BJ (cell line): ENCODE measurements around the gene RAB20. TPM values are rescaled to one million over a fixed set of nuclear protein-coding genes. Genes with fewer than 3 reads are reported as not detected.
A peak's percentile ranks its signal among the peaks of the same experiment; 100 is the strongest.

Source experiments
- CTCF ChIA-PET: fragments of 350-600 bp; formaldehyde crosslinking; extraction: SDS; loops from one replicate; lab custom pipeline; 2021; ENCODE audit warnings: antibody characterized with exemption, inconsistent platforms; lab: Yijun Ruan, JAX
- POLR2A ChIA-PET: fragments of 300-600 bp; sonication (Branson Sonifier 250); formaldehyde crosslinking; extraction: SDS; loops from one replicate; lab custom pipeline; 2021; ENCODE audit warnings: antibody characterized with exemption; lab: Charles Lee
- DNase-seq: peaks from one replicate; pipeline ENCODE4 v3.0.0-alpha.2; 2011; ENCODE audit warnings: low read depth
- H3K27me3 ChIP-seq: 2 replicates; pipeline ENCODE4 v1.6.0; 2011; ENCODE audit warnings: low read length; ENCODE audit not compliant: control insufficient read depth, insufficient read depth
- H3K36me3 ChIP-seq: 2 replicates; pipeline ENCODE4 v1.5.1; 2011; ENCODE audit warnings: low read length; ENCODE audit not compliant: control insufficient read depth, insufficient read depth
- H3K4me3 ChIP-seq: 2 replicates; pipeline ENCODE4 v1.5.1; 2011; ENCODE audit warnings: low read depth, mild to moderate bottlenecking, control low read depth, low read length
- CTCF ChIP-seq: IDR thresholded peaks from 2 replicates; pipeline ENCODE4 v1.5.1; 2011; ENCODE audit warnings: low read depth, mild to moderate bottlenecking, control low read depth, inconsistent platforms, low read length, moderate library complexity; ENCODE audit not compliant: insufficient read depth
- polyA plus RNA-seq: library from polyadenylated mRNA; depleted of rRNA; stranded (reverse); fragments of >200 nt; gene quantifications from 2 replicates; pipeline ENCODE4 v1.2.3, GENCODE V29; 2011

The RAB20 gene
- polyA plus RNA-seq, 1 experiment = 4.9 TPM

DNA sequence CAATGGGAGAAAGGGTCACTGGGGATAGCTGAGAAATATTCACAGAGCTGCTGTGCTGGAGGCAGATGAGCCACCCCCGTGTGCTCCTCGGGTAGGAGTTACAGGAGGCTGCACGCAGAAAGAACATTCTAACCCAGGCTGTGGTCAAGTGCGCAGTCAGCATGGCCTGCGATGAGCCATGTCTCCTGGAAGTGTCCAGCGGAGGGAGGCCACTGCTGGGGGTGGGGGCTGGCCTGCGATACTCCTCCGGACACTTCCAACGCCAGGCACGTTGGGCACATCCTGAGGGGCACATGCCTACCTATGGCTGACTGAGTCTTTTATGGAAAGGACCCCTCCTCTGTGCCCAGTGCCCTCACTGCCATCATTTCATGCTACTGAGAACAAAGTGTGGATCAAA lies 55.9 kb downstream of the RAB20 start:
- H3K36me3 ChIP-seq = peaks cover 48% of the 10 kb centered on the region
- no peak for DNase-seq

DNA sequence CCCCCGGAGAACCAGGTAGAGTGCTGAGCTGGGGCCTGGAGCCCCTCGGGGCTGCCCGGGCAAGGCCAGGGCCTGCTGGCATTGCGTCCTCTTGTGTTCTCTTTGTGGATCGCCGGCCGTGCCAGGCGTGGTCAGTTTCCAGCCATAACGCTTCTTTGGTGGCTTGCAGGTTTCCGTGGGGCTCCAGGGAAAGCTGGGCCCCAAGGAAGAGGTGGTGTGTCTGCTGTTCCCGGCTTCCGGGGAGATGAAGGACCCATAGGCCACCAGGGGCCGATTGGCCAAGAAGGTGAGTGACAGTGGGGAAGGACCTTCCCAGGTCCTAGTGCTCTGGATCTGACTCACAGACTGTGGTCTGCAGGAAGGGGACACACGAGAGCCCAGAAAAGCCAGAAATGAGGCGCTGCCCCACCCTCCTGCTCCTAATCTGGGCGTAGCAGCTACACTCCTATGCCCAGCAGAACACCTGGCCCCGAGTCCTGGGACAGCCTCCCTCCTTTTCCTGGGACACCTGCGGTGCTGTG lies 57.5 kb downstream of the RAB20 start:
- TF ChIP-seq CTCF = no peak
- ChIA-PET CTCF (no interaction called here), POLR2A (no interaction called here)
- DNase-seq = no peak
- Histone ChIP-seq H3K4me3 (no peak overlapping the region), H3K36me3 (peaks cover 43% of the 10 kb centered on the region), H3K27me3 (no peaks in the 10 kb centered on the region)

More for the DNA sequence above, 55.9 kb downstream of the RAB20 start:
- TF ChIP-seq CTCF = no peak
- POLR2A ChIA-PET = no interaction called here
- Histone ChIP-seq H3K27me3 (no peaks in the 10 kb centered on the region), H3K4me3 (no peak overlapping the region)
- CTCF ChIA-PET = no interaction called here

DNA sequence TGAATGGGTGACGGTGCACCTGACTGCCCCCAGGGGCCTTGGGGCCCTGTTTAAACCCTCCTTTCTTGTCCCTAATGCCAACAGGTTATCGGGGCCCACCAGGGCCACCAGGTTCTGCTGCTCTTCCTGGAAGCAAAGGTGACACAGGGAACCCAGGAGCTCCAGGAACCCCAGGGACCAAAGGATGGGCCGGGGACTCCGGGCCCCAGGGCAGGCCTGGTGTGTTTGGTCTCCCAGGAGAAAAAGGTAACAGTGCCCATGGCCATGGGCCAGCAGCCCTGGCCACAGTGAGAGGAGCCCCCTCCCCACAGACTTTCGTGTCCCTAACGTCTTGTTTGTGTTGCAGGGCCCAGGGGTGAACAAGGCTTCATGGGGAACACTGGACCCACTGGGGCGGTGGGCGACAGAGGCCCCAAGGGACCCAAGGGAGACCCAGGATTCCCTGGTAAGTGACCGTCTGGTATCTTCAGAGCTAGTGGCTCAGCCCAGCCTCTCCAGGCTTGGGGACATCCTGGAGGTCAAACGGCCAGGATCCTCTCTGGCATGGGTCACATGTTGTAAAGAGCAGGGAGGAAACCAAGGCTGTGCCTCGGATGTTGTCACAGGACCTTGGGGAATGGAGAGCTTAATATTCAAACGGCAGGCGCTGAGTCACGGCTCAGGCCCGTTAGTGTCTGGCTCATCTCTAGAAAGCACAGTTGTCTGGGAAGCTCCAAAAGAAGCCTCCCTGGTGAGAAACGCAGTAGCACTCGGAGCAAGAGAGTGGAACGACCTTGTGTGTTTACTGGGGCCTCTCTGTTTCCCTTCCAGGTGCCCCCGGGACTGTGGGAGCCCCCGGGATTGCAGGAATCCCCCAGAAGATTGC lies 58.3 kb downstream of the RAB20 start:
- Histone ChIP-seq H3K36me3 (peaks cover 48% of the 10 kb centered on the region), H3K4me3 (no peak overlapping the region), H3K27me3 (no peaks in the 10 kb centered on the region)
- no peak for TF ChIP-seq CTCF
- no peak for DNase-seq
- POLR2A ChIA-PET = no interaction called here
- CTCF ChIA-PET = interaction anchor here (1.0 to 1.6 kb wide), 2 partner anchors 14 to 23 kb away, joined by 3 read pairs; no protein-coding TSS in a partner anchor

- Histone ChIP-seq H3K27me3 (no peaks in the 10 kb centered on the region), H3K36me3 (peaks cover 42% of the 10 kb centered on the region), H3K4me3 (no peak overlapping the region)
- ChIA-PET CTCF (no interaction called here), POLR2A (no interaction called here)
- no peak for TF ChIP-seq CTCF
- no peak for DNase-seq
Measured at GRCh38 chr13:110501188-110501587, 60.3 kb downstream of the RAB20 start.

DNA sequence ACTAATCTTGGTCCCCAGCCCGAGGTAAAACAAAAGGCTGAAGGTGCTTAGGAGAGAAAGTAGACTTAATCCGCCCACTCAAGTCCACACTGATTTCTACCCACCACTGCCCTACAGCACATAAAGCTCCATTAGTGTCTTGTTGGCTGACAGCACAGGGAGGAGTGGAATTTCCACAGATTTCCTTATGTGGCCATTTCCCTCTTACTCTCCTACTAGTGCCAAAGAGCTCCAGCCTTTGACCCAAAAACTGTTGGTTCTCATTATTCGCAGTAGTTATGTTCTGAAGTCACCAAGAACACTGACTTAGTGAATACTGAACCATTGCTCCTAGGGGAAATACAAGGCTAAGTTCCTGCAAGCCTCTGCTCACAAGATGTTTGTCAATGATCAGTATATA lies 61.2 kb downstream of the RAB20 start:
- ChIA-PET POLR2A (no interaction called here), CTCF (interaction anchor here (1.3 kb wide), 1 partner anchor 8 kb away, joined by 3 read pairs; no protein-coding TSS in a partner anchor)
- no peaks in the 10 kb centered on the region for H3K27me3 ChIP-seq
- peak; percentile 8 for DNase-seq
- H3K36me3 ChIP-seq = peaks cover 42% of the 10 kb centered on the region
- H3K4me3 ChIP-seq = no peak overlapping the region
- TF ChIP-seq CTCF = no peak
